ENCODE measurements around the gene SERPINA12.

SERPINA12 gene

DNA sequence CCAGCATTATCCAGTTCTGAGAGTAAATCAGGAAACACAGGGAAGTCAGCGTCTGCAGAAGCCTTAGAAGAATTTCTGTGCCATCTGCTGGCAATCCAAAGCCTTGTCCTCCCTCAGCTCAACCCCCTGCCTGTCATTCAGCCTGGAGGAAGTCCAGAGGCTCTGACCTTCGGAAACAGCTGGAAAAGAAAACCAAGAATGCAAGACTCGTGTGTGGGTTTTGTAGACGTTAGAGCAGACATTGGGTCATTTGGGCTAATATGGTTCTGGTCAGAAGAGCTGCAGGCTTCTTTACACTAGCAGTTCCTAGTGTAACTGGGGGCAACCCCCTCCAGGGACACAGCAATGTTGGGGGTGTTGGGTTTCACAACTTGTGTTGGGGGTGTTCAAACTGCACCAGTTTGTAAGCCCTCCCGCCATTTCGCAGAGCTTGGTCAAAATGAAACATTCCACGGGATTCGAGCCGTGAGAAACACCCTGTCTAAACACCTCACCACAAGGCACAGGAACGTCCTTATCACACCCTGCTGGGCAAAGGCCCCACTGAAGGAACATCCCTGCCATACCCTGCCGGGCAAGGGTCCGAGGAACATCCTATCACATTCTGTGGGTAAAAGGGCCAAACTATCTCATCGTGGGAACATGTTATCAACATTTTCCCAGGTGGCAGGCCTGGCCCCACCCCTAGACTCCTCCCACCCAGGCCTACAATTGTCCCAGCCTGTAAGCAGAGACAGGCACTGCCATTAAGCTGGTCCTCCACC, 30.9 kb upstream of the SERPINA12 start:
- Histone ChIP-seq H3K4me1 (no peaks in the 10 kb centered on the region), H3K27me3 (peaks cover 0 to 11% of the 10 kb centered on the region in 2 donors), H3K27ac (no peak overlapping the region), H3K4me3 (no peak overlapping the region), H3K9me3 (no peaks in the 10 kb centered on the region), H3K36me3 (no peaks in the 10 kb centered on the region)
- peak in 1 of 2 donors; percentile 44 for DNase-seq
- TF ChIP-seq, protein P1, sequence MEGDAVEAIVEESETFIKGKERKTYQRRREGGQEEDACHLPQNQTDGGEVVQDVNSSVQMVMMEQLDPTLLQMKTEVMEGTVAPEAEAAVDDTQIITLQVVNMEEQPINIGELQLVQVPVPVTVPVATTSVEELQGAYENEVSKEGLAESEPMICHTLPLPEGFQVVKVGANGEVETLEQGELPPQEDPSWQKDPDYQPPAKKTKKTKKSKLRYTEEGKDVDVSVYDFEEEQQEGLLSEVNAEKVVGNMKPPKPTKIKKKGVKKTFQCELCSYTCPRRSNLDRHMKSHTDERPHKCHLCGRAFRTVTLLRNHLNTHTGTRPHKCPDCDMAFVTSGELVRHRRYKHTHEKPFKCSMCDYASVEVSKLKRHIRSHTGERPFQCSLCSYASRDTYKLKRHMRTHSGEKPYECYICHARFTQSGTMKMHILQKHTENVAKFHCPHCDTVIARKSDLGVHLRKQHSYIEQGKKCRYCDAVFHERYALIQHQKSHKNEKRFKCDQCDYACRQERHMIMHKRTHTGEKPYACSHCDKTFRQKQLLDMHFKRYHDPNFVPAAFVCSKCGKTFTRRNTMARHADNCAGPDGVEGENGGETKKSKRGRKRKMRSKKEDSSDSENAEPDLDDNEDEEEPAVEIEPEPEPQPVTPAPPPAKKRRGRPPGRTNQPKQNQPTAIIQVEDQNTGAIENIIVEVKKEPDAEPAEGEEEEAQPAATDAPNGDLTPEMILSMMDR (IDR thresholded peaks at IDR 0.05) = no peak
- intact Hi-C loops (cut with DNase I; ENCODE audit: low total_unique reads) = no loop called here

DNA sequence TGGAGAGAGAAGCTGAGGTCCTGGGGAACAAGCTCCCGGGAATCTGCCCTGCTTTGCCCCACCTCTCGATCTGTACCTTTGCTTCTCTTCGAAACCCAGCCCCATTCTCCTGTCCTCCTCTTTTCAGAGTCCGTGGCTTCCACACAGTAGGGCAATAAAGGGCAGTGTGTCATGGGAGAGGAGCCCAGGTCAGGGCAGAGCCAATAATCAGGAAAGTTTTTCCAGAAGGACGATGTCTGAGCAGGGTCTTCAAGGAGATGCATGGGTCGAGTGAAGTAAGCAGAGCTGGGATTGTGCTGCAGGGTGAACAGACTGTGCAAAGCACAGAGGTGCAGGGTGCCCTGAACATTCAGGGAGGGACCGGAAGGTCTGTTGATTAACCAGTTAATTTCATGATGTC, 29.9 kb upstream of the SERPINA12 start:
- Histone ChIP-seq H3K9me3 (no peaks in the 10 kb centered on the region), H3K27me3 (peaks cover 0 to 11% of the 10 kb centered on the region in 2 donors), H3K4me1 (no peaks in the 10 kb centered on the region), H3K4me3 (no peak overlapping the region), H3K27ac (no peak overlapping the region), H3K36me3 (no peaks in the 10 kb centered on the region)
- intact Hi-C loops (cut with DNase I; ENCODE audit: low total_unique reads) = no loop called here
- peak in 1 of 2 donors; percentile 11 for DNase-seq
- TF ChIP-seq, protein P1 (IDR thresholded peaks at IDR 0.05) = no peak

DNA sequence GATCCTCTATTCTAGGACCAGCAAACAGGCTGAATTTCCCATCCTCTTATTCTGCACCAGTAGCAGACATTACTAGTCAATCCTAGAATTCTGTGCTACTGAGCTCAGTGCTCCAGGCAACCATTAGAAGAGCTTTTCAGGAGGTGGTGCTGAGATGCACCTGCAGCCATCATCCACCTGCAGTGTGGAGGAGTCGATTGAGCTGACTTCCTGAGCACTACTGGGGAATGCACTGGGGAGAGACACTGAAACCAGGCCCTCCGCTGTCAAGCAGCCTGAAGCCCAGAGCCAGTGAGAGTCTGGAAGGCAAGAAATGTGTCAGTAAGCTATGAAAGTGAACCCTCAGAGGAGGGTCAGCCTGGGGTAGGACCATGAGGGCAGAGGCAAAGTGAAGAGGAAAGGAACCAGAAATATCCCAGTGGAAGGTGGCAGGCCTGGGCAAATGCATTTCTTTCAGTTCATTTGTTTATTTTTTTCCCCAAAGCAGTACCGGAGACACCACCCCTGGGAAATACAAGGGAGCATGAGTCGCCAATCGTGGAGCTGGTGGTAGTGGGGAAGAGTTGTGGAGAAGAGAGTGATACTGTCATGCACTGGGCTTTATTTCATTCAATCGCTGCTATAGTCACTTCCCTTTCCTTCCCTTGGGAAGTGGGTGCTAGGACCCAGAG, 28.9 kb upstream of the SERPINA12 start:
- Histone ChIP-seq H3K27me3 (peaks cover 0 to 14% of the 10 kb centered on the region in 2 donors), H3K27ac (no peak overlapping the region), H3K4me1 (no peaks in the 10 kb centered on the region), H3K9me3 (no peaks in the 10 kb centered on the region), H3K36me3 (no peaks in the 10 kb centered on the region), H3K4me3 (no peak overlapping the region)
- intact Hi-C loops (cut with DNase I; ENCODE audit: low total_unique reads) = no loop called here
- TF ChIP-seq, protein P1 (IDR thresholded peaks at IDR 0.05) = no peak
- DNase-seq = peak in 1 of 2 donors; percentile 21

DNA sequence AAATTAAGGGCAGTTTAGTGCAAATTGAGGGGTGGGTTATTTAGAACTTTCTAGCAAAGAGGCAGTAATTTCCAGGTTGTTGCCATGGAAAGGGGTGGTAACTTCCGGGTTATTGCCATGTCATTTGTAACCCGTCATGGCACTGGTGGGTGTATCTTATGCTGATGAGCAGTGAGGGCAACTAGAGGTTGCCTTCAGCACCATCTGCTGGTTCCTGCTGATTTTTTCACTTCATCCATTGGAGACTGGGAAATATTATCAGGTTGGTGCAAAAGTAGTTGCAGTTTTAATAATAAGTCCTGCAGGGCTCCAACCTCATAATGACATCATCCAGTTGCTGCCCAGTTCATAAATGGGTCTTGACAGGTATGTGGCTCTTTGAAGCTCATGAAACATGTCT, 27.6 kb upstream of the SERPINA12 start:
- intact Hi-C loops (cut with DNase I; ENCODE audit: low total_unique reads) = no loop called here
- no peak overlapping the region for H3K4me3 ChIP-seq
- H3K4me1 ChIP-seq = no peaks in the 10 kb centered on the region
- TF ChIP-seq, protein P1 (IDR thresholded peaks at IDR 0.05) = no peak
- H3K9me3 ChIP-seq = no peaks in the 10 kb centered on the region
- H3K27me3 ChIP-seq = peaks cover 0 to 12% of the 10 kb centered on the region in 2 donors
- no peak for DNase-seq
- no peaks in the 10 kb centered on the region for H3K36me3 ChIP-seq
- H3K27ac ChIP-seq = no peak overlapping the region

DNA sequence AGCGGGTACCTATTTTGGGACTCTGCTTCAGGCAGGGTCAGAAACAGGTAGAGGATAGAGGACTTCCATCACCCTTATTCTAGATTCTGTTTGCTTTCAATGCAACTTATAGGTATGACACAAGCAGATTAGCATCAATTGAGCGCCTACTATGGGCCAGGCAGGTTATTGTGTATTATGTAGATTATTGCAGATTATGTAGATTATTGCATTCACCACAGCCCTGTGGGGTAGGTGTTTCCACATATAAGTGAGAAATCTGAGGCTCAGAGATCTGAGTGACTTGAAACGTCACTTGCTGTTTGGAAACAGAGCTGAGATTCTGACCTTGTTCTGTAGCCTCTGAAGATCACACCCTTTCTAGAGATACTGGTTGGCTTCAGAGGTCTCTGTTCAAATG, 26.2 kb upstream of the SERPINA12 start:
- intact Hi-C loops (cut with DNase I; ENCODE audit: low total_unique reads) = no loop called here
- H3K27ac ChIP-seq = no peak overlapping the region
- no peak overlapping the region for H3K4me3 ChIP-seq
- peak in 1 of 2 donors; percentile 25 for DNase-seq
- TF ChIP-seq, protein P1 (IDR thresholded peaks at IDR 0.05) = no peak
- no peaks in the 10 kb centered on the region for H3K4me1 ChIP-seq
- H3K36me3 ChIP-seq = no peaks in the 10 kb centered on the region
- H3K9me3 ChIP-seq = no peaks in the 10 kb centered on the region
- peaks cover 0 to 12% of the 10 kb centered on the region in 2 donors for H3K27me3 ChIP-seq

Data from tibial artery (tissue), 4 donors.